Heart right ventricle (tissue), 16 donors: ENCODE results near the gene ABCD2. TPM values are rescaled to one million over a fixed set of nuclear protein-coding genes. Genes with fewer than 3 reads are reported as not detected.

ENCODE experiments used
- ATAC-seq, 8 donors: fragments of 200-7000 bp; cut with Tn5 transposase; one replicate each; pipeline ENCODE4 v1.9.1; 2020; ENCODE audit warnings: mild to moderate bottlenecking in 8 of 8, moderate library complexity in 8 of 8, moderate number of reproducible peaks in 1 of 8
- DNase-seq, 2 donors: peaks; one replicate each; pipeline ENCODE4 v3.0.0-alpha.2; 2020
- H3K27ac ChIP-seq, 10 donors: fragments of 200-600 bp; sonication (generic) in 2 of 10; one replicate each; pipeline versions ENCODE4 v1.5.0 to v1.8.0; 2020 to 2022; ENCODE audit warnings: mild to moderate bottlenecking in 3 of 10
- H3K27me3 ChIP-seq, 7 donors: fragments of 200-600 bp; one replicate each; pipeline ENCODE4 v1.8.0; 2021 to 2022; ENCODE audit warnings: mild to moderate bottlenecking in 2 of 7
- H3K36me3 ChIP-seq, 9 donors: fragments of 200-600 bp; sonication (generic) in 1 of 9; one replicate each; pipeline versions ENCODE4 v1.5.0 to v1.8.0; 2020 to 2022; ENCODE audit warnings: mild to moderate bottlenecking in 2 of 9
- H3K4me1 ChIP-seq, 9 donors: fragments of 200-600 bp; sonication (generic) in 1 of 9; one replicate each; pipeline versions ENCODE4 v1.5.0 to v1.8.0; 2020 to 2022; ENCODE audit warnings: mild to moderate bottlenecking in 4 of 9
- H3K4me3 ChIP-seq, 10 donors: fragments of 200-600 bp; sonication (generic) in 2 of 10; one replicate each; pipeline versions ENCODE4 v1.5.0 to v1.8.0; 2020 to 2022; ENCODE audit warnings: mild to moderate bottlenecking in 7 of 10, moderate library complexity in 2 of 10
- H3K9me3 ChIP-seq, 11 donors: fragments of 200-600 bp in 10 of 11; sonication (generic) in 2 of 11; one replicate each; pipeline versions ENCODE4 v1.5.0 to v1.8.0; 2013 to 2022; ENCODE audit warnings: mild to moderate bottlenecking in 2 of 11, control low read depth in 1 of 11, moderate library complexity in 1 of 11
- CTCF ChIP-seq, 9 donors: fragments of 200-600 bp; sonication (generic) in 2 of 9; IDR thresholded peaks; one replicate each; pipeline versions ENCODE4 v1.5.0 to v1.8.0; 2021 to 2022; ENCODE audit warnings: antibody characterized with exemption in 9 of 9, mild to moderate bottlenecking in 5 of 9, moderate library complexity in 1 of 9
- WGBS, 2 donors: extraction: QIAGEN DNeasy Blood & Tissue Kit; methylation state at CpG; one replicate each; pipeline ENCODE4 v1.1.7; 2013; ENCODE audit warnings: inconsistent platforms in 1 of 2; 5-methylcytosine and 5-hydroxymethylcytosine counted together
- intact Hi-C, 10 donors: fragments of 100-400 bp; cut with DNase I; formaldehyde crosslinking; loops; one replicate each; pipeline versions ENCODE4 v1.11.1 to v1.14.2; 2022
- polyA plus RNA-seq, 2 donors: library from polyadenylated mRNA; stranded (reverse); fragments of 200-250 nt; gene quantifications; one replicate each; pipeline ENCODE4 v1.2.3, GENCODE V29; 2013
- total RNA-seq, 10 donors: library from RNA; stranded (reverse); fragmentation: NEBNext Ultra II Directional in 3 of 10; extraction: Animal tissue kit (Norgen Biotek cat#: 25700) in 3 of 10; gene quantifications; one replicate each; pipeline versions ENCODE4 v1.2.1 to v1.2.4, GENCODE V29; 2021 to 2023
- donor health status: Arrhythmogenic right ventricular cardiomyopathy.
- donor health status: ischemic (EF 13 %, LVEDD 7.1; RV severe dilation, severe dysfunction).
- donor health status: healthy with polysubstance abuse.
- donor health status: DM: no; HTN: yes; CAD: no.
- donor health status: DM: no; HTN: no; CAD: no.
- donor health status: ischemic (EF 25% LVEDD 6.9; RV normal size, moderate dysfunction).
- donor health status: ischemic (EF 25% LVEDD 5.7; RV mildly dilated, moderate dysfunction).
- donor health status: healthy.
- donor health status: DM: yes; HTN: yes; CAD: no.
- donor health status: Ischemic cardiomyopathy.
- donor health status: ischemic (EF 35%, LVEDD 5.7; RV mildly dilated, moderate dysfunction).
- donor health status: nonischemic (EF 11% LVEDD 7.7; RV severe dilation, severe dysfunction).
- donor health status: DM: yes; HTN: yes; CAD: no.
- donor health status: PGD.
- donor health status: ischemic (EF 29% LVEDD 5.4; RV normal size, mild dysfunction).
- donor health status: nonischemic (EF 23%, LVEDD 6.1; RV moderate dilation, normal function).

ABCD2 gene
- total and polyA plus RNA-seq, 12 donors = 0.32 to 10.1 (median 7.6) TPM

DNA sequence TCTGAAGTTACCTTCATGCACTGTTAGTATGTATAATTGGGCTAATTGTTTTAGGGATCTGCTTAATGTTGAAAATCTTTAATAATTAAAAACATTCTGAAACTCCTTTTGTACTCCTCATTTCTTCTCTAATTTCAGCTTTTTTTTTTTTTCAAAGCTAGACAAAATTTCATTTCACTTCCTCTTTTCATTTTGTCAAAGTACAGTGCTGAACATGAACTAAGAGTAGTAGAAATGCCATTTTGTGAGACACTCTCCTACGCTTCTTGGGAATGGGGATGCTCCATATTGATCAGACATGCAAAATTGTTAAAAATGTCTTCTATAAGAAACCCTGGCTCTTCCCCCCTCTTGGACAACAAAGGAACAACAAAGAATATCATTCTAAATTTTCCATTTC lies 1.7 kb downstream of the ABCD2 start:
- peaks cover 0 to 17% (median 3%) of the 10 kb centered on the region in 9 donors for H3K4me1 ChIP-seq
- intact Hi-C loops = loop anchor here in 3 of 10 donors (5.0 to 10.0 kb wide), 2 partner anchors 176 to 273 kb away; partner anchors contain the start of gene KIF21A (in 3 of the 3)
- 74 to 92% methylated on average over 1 of the region's 1 CpG for WGBS, 2 donors
- no peaks in the 10 kb centered on the region for H3K27me3 ChIP-seq
- peak overlapping the region in 6 of 10 donors; percentile 37 to 87 (median 82) for H3K27ac ChIP-seq
- no peak for TF ChIP-seq CTCF (IDR thresholded peaks at IDR 0.05)
- no peaks in the 10 kb centered on the region for H3K36me3 ChIP-seq
- H3K9me3 ChIP-seq = no peaks in the 10 kb centered on the region
- ATAC-seq = no peak
- no peak for DNase-seq
- H3K4me3 ChIP-seq = peak overlapping the region; percentile 8 to 67 (median 54)

GRCh38 chr12:39616666-39617065 lies 2.9 kb downstream of the ABCD2 start:
- H3K9me3 ChIP-seq = no peaks in the 10 kb centered on the region
- peak overlapping the region in 9 of 10 donors; percentile 42 to 67 (median 55) for H3K4me3 ChIP-seq
- TF ChIP-seq CTCF (IDR thresholded peaks at IDR 0.05) = no peak
- no peaks in the 10 kb centered on the region for H3K27me3 ChIP-seq
- 67 to 86% methylated on average over 4 of the region's 4 CpGs for WGBS, 2 donors
- peak overlapping the region in 9 of 10 donors; percentile 5 to 65 (median 42) for H3K27ac ChIP-seq
- DNase-seq = no peak
- no peak for ATAC-seq
- peaks cover 0 to 17% (median 3%) of the 10 kb centered on the region in 9 donors for H3K4me1 ChIP-seq
- no peaks in the 10 kb centered on the region for H3K36me3 ChIP-seq
- intact Hi-C loops = loop anchor here in 3 of 10 donors (5.0 to 10.0 kb wide), 2 partner anchors 174 to 272 kb away; partner anchors contain the start of gene KIF21A (in 3 of the 3)

DNA sequence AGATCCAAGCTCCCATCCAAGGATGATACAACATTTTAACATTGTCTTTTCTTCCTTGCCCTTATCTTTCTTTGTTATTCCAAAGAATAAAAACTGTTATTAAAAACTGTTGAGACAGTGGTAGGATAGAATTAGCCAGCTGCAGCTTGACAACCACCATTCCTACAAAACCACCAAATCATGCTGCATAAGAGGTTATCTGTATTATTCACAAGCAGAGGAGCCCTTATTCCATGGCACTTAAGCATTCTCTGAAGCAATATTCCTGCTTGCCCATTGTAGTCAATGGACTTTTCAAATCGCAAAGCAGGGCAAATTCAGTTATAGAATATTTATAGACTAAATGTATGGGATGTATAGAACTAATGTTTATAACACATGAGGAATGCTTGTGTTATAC lies 3.4 kb downstream of the ABCD2 start:
- H3K4me1 ChIP-seq = peaks cover 0 to 17% (median 3%) of the 10 kb centered on the region in 9 donors
- H3K36me3 ChIP-seq = no peaks in the 10 kb centered on the region
- WGBS, 2 donors = 82 to 94% methylated on average over 1 of the region's 1 CpG
- no peak for DNase-seq
- peak overlapping the region in 9 of 10 donors; percentile 5 to 65 (median 42) for H3K27ac ChIP-seq
- no peaks in the 10 kb centered on the region for H3K9me3 ChIP-seq
- ATAC-seq = no peak
- H3K27me3 ChIP-seq = no peaks in the 10 kb centered on the region
- intact Hi-C loops = loop anchor here in 3 of 10 donors (5.0 to 10.0 kb wide), 2 partner anchors 174 to 271 kb away; partner anchors contain the start of gene KIF21A (in 3 of the 3)
- no peak for TF ChIP-seq CTCF (IDR thresholded peaks at IDR 0.05)
- H3K4me3 ChIP-seq = peak overlapping the region in 9 of 10 donors; percentile 42 to 67 (median 55)

- H3K27ac ChIP-seq = peak overlapping the region in 8 of 10 donors; percentile 12 to 65 (median 43)
- intact Hi-C loops = loop anchor here in 1 of 10 donors (10.0 kb wide), 1 partner anchor 269 kb away; no protein-coding TSS in a partner anchor
- no peak for DNase-seq
- no peak overlapping the region for H3K4me3 ChIP-seq
- H3K36me3 ChIP-seq = no peaks in the 10 kb centered on the region
- 69 to 96% methylated on average over 2 of the region's 2 CpGs for WGBS, 2 donors
- no peak for ATAC-seq
- H3K4me1 ChIP-seq = peaks cover 0 to 14% (median 4%) of the 10 kb centered on the region in 9 donors
- no peak for TF ChIP-seq CTCF (IDR thresholded peaks at IDR 0.05)
- H3K27me3 ChIP-seq = no peaks in the 10 kb centered on the region
- H3K9me3 ChIP-seq = no peaks in the 10 kb centered on the region
Observed at GRCh38 chr12:39613525-39613924, 6.1 kb downstream of the ABCD2 start.
